Lung (tissue), 12 donors: ENCODE measurements around the gene RNF138. TPM values are rescaled to one million over a fixed set of nuclear protein-coding genes. Genes with fewer than 3 reads are reported as not detected.
A peak's percentile ranks its signal among the peaks of the same experiment; 100 is the strongest.

Experiments used
- ATAC-seq: fragments of 200-7000 bp; cut with Tn5 transposase; one replicate; pipeline ENCODE4 v1.9.1; 2020; ENCODE audit warnings: moderate number of reproducible peaks; ENCODE audit not compliant: insufficient read depth, low FRiP score
- DNase-seq, 3 donors: peaks; one replicate each; pipeline ENCODE4 v3.0.0-alpha.2; 2013 to 2017
- H3K27ac ChIP-seq, 2 donors: one replicate each; pipeline ENCODE4 v1.5.1; 2013; ENCODE audit warnings: mild to moderate bottlenecking in 2 of 2, moderate library complexity in 2 of 2, control low read depth in 1 of 2, inconsistent platforms in 1 of 2, low read depth in 1 of 2, low read length in 1 of 2
- H3K27me3 ChIP-seq, 3 donors: one replicate each; pipeline ENCODE4 v1.5.1; 2013; ENCODE audit warnings: low read length in 2 of 3; ENCODE audit not compliant: control insufficient read depth in 3 of 3, insufficient read depth in 3 of 3
- H3K36me3 ChIP-seq, 4 donors: one replicate each; pipeline ENCODE4 v1.5.1; 2013; ENCODE audit warnings: low read length in 4 of 4, mild to moderate bottlenecking in 1 of 4, moderate library complexity in 1 of 4; ENCODE audit not compliant: control insufficient read depth in 4 of 4, insufficient read depth in 4 of 4
- H3K4me1 ChIP-seq, 5 donors: one replicate each; pipeline ENCODE4 v1.5.1; 2013; ENCODE audit warnings: low read length in 5 of 5, mild to moderate bottlenecking in 2 of 5, moderate library complexity in 1 of 5; ENCODE audit not compliant: control insufficient read depth in 5 of 5, insufficient read depth in 5 of 5
- H3K4me3 ChIP-seq: one replicate; pipeline ENCODE4 v1.5.1; 2013; ENCODE audit warnings: mild to moderate bottlenecking, control low read depth, moderate library complexity
- H3K9ac ChIP-seq, 2 donors: one replicate each; pipeline ENCODE4 v1.5.1; 2013; ENCODE audit warnings: low read length in 2 of 2, control low read depth in 1 of 2; ENCODE audit not compliant: insufficient read depth in 1 of 2
- H3K9me3 ChIP-seq, 4 donors: one replicate each; pipeline ENCODE4 v1.5.1; 2013; ENCODE audit warnings: low read length in 3 of 4, mild to moderate bottlenecking in 1 of 4, moderate library complexity in 1 of 4; ENCODE audit not compliant: control insufficient read depth in 4 of 4, insufficient read depth in 3 of 4
- CTCF ChIP-seq: IDR thresholded peaks from 2 replicates; pipeline ENCODE4 v1.5.1; 2012; ENCODE audit warnings: mild to moderate bottlenecking; ENCODE audit errors: control extremely low read depth, extremely low read depth
- WGBS, 2 donors: extraction: QIAGEN DNeasy Blood & Tissue Kit; methylation state at CpG; one replicate each; pipeline ENCODE4 v1.1.7; 2013; 5-methylcytosine and 5-hydroxymethylcytosine counted together
- polyA plus RNA-seq, 2 donors: library from polyadenylated mRNA; stranded (reverse); fragments of 200-250 nt; gene quantifications; one replicate each; pipeline ENCODE4 v1.2.1, GENCODE V29; 2013
- total RNA-seq, 2 donors: library from RNA; depleted of rRNA in 1 of 2; stranded (reverse); fragments of >200 nt in 1 of 2; gene quantifications; one replicate each; pipeline ENCODE4 v1.2.1, GENCODE V29; 2014 to 2021
- donor health status: control.
- donor health status: control.
- donor health status: Bipolar disorder and iron deficiency.
- donor health status: healthy.
- donor health status: DM: yes; HTN: yes; CAD: no.

RNF138 gene
- total and polyA plus RNA-seq, 4 donors, result 13.1 to 37.9 (median 22.8) TPM

GRCh38 chr18:32093102-32093511, 1.4 kb downstream of the RNF138 start:
- Histone ChIP-seq H3K36me3 (peaks cover 0 to 4% (median 1%) of the 10 kb centered on the region in 4 donors), H3K4me1 (peaks cover 0 to 18% (median 6%) of the 10 kb centered on the region in 5 donors), H3K27me3 (no peaks in the 10 kb centered on the region), H3K4me3 (peak overlapping the region; percentile 89), H3K27ac (peak overlapping the region; percentile 93 to 98), H3K9me3 (no peaks in the 10 kb centered on the region), H3K9ac (peak overlapping the region; percentile 87 to 95)
- DNase-seq (peak; percentile 70 to 79 (median 70)), ATAC-seq (peak; percentile 21)
- no peak for TF ChIP-seq CTCF
- WGBS, 2 donors, result 0% methylated on average over 32 of the region's 32 CpGs

GRCh38 chr18:32093523-32093922, 1.8 kb downstream of the RNF138 start:
- DNase-seq, result peak in 1 of 3 donors; percentile 22
- peaks cover 0 to 18% (median 6%) of the 10 kb centered on the region in 5 donors for H3K4me1 ChIP-seq

GRCh38 chr18:32095192-32095899, 3.7 kb downstream of the RNF138 start:
- H3K4me1 ChIP-seq, result peaks cover 0 to 20% (median 6%) of the 10 kb centered on the region in 5 donors
- peaks cover 0 to 4% (median 1%) of the 10 kb centered on the region in 4 donors for H3K36me3 ChIP-seq
- H3K9ac ChIP-seq, result no peak overlapping the region
- TF ChIP-seq CTCF, result no peak
- no peaks in the 10 kb centered on the region for H3K27me3 ChIP-seq
- no peaks in the 10 kb centered on the region for H3K9me3 ChIP-seq
- 89 to 91% methylated on average over 7 of the region's 7 CpGs for WGBS, 2 donors
- DNase-seq (no peak), ATAC-seq (no peak)
- H3K4me3 ChIP-seq, result no peak overlapping the region
- H3K27ac ChIP-seq, result no peak overlapping the region

More at GRCh38 chr18:32093523-32093922, 1.8 kb downstream of the RNF138 start:
- Histone ChIP-seq H3K27me3 (no peaks in the 10 kb centered on the region), H3K27ac (peak overlapping the region; percentile 93 to 98), H3K9me3 (no peaks in the 10 kb centered on the region), H3K4me3 (peak overlapping the region; percentile 89), H3K9ac (peak overlapping the region; percentile 87 to 95), H3K36me3 (peaks cover 0 to 4% (median 1%) of the 10 kb centered on the region in 4 donors)
- WGBS, 2 donors, result 6 to 12% methylated on average over 7 of the region's 7 CpGs
- ATAC-seq, result no peak
- no peak for TF ChIP-seq CTCF

- Histone ChIP-seq H3K27me3 (no peaks in the 10 kb centered on the region), H3K27ac (no peak overlapping the region), H3K9me3 (no peaks in the 10 kb centered on the region), H3K9ac (no peak overlapping the region), H3K4me1 (peaks cover 0 to 20% (median 6%) of the 10 kb centered on the region in 5 donors), H3K4me3 (no peak overlapping the region), H3K36me3 (peaks cover 0 to 4% (median 1%) of the 10 kb centered on the region in 4 donors)
- TF ChIP-seq CTCF, result no peak
- 63 to 76% methylated on average over 4 of the region's 4 CpGs for WGBS, 2 donors
- no peak for DNase-seq
- ATAC-seq, result no peak
Measured at GRCh38 chr18:32095900-32096229, 4.2 kb downstream of the RNF138 start.
